Measurements from ENCODE around the gene TRNP1. TPM values are rescaled to one million over a fixed set of nuclear protein-coding genes. Genes with fewer than 3 reads are reported as not detected.
"Not testable (repeated sequence)": the region's sequence is repeated elsewhere in the genome, so short reads cannot be mapped to it uniquely, and the experiment has no call there.

The TRNP1 gene
- total RNA-seq, 1 donor from 2014 or later: 42.2 TPM

DNA sequence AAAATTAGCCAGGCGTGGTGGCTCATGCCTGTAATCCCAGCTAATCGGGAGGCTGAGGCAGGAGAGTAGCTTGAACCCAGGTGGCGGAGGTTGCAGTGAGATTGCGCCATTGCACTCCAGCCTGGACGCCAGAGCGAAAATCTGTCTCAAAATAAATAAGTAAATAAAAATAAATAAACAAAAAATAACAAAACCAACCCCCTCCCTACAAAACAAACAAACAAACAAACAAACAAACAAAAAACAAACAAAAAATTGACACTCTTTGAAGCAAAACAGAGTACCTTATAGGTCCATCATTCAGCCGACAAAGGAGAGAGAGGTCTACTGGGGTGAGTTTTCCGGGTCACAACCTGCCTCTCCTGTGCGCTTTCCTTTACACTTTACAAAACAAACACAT is 27.9 kb upstream of the TRNP1 start:
- no peak for DNase-seq (ENCODE audit: low spot score)
- intact Hi-C loops (cut with DNase I): loop anchor here (10.0 kb wide), 1 partner anchor 129 kb away; no protein-coding TSS in a partner anchor

DNA sequence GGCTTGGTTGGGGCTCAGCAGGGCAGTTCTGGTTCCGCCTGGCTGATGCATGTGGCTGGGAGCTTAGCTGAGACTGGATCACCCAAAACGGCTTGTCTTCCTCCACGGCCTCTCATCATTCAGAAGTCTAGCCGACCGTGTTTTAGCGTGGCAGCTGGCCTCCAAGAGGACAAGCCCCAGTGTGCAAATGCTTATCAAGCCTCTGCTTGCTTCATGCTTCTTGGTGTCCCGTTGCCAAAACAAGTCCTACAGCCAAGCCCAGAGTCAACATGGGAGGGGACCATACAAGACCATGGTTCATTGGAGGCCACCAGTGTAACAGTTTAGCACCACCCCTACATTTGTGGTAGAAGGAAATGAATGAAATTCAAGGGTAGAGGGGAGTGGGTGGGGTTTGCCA is 22.7 kb upstream of the TRNP1 start:
- intact Hi-C loops (cut with DNase I): no loop called here
- no peak for DNase-seq (ENCODE audit: low spot score)

DNA sequence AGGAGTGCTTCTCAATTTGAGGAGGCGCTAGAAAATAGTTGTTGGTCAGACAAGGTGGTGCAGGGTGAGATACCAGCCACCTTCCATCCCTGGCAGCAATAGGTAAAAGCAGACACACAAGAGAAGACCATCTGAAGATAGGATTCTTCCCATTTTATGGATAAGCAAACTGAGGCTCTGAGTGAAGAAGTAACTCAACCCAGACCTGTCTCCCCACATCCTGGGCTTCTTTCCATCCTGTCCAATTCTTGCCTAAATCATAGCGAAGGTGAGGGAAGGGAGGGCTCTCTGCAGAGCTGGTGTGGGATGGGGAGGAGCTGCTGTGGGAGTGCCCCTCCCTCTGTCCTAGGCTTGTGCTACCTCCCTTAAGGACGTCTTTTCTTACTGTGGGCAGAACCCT is 21.9 kb upstream of the TRNP1 start:
- DNase-seq (ENCODE audit: low spot score): no peak
- intact Hi-C loops (cut with DNase I): no loop called here

DNA sequence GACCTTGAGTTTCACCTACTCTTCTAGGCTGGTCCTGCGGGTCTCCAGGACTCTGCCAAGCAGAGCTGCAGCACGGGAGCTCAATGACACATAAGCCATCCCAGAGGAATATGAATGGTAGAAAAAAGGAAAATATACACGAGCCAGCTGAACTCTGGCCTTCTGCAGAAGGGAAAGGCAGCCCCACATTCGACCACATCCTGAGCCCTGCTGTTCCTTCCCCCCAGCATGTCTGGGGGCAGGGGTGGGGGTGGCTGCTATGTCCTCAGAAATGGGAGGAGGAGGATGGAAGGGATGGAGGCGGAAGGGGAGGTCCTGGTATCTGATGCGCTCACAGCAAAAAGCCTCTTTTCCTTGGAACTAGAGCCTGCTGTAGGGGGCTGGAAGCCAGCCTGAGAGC is 21.1 kb upstream of the TRNP1 start:
- intact Hi-C loops (cut with DNase I): no loop called here
- no peak for DNase-seq (ENCODE audit: low spot score)

DNA sequence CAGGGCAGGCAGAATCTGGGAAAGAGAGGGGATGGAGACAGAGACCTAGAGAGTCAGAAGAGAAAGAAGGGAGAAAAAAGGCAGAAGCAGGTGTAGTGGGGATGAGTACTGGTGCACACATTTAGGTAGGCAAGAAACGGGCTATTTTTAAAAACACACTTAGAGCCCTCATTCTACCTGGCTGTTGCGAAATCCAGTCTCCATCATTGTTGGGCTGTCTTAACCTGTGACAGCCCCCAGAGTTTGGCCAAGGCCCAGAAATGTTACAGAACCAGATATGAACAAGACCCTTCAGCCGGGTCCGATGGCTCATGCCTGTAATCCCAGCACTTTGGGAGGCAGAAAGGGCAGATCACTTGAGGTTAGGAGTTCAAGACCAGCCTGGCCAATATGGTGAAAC is 20.7 kb upstream of the TRNP1 start:
- no peak for DNase-seq (ENCODE audit: low spot score)
- intact Hi-C loops (cut with DNase I): no loop called here

DNA sequence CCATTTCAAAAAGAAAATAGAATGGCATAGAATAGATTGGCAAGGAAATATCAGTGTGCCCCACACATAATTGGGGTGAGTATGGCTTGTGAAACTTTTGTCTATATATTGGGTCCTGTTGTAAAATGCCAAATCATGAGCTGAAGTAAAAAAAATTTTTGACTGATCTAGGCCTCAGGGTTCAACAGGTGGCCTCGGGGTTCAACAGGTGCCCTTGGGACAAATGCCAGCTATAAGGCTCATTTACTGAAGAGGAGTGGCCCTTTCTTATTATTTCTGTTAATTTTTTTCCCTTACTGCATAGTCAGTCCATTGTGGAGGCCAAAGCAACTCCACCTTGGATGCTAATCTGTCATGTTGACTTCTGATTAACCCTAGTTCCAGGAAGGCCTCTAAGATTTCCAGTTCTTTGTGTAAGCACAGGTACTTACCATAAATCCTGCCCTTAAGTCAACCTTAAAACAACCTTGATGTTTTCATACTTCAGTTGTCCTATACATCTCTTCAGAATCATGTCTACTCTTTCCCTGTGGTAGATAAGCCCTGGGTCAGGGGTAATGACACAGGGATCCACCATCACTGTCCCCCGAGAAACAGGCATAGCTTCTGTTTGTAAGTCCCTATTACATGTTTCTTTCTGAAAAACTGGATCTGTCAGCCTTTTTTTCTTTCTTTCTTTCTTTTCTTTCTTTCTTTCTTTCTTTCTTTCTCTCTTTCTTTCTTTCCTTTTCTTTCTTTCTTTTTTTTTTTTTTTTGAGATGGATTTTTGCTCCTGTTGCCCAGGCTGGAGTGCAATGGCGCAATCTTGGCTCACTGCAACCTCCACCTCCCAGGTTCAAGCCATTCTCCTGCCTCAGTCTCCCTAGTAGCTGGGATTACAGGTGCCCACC is 16.6 kb upstream of the TRNP1 start:
- intact Hi-C loops (cut with DNase I): no loop called here
- no peak for DNase-seq (ENCODE audit: low spot score)

DNA sequence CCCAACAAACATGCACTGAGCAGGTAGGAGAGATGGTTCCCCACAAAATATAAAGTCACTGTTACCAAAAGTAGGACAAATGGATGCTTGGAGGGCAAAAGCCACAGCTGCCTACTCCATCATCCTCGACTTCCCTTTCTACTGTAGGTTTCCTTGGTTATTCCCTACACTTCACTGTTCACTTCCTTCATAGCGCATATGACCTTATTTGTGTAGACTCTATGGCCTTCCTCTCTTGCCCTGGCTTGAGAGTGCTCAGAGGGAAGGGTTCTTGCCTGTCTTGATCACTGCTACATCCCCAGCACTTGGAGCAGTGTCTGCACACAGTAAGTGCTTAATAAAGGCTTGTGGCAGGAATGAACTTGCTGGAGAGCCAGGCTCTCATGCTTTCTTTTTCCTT is 14.6 kb upstream of the TRNP1 start:
- DNase-seq (ENCODE audit: low spot score): no peak
- intact Hi-C loops (cut with DNase I): no loop called here

DNA sequence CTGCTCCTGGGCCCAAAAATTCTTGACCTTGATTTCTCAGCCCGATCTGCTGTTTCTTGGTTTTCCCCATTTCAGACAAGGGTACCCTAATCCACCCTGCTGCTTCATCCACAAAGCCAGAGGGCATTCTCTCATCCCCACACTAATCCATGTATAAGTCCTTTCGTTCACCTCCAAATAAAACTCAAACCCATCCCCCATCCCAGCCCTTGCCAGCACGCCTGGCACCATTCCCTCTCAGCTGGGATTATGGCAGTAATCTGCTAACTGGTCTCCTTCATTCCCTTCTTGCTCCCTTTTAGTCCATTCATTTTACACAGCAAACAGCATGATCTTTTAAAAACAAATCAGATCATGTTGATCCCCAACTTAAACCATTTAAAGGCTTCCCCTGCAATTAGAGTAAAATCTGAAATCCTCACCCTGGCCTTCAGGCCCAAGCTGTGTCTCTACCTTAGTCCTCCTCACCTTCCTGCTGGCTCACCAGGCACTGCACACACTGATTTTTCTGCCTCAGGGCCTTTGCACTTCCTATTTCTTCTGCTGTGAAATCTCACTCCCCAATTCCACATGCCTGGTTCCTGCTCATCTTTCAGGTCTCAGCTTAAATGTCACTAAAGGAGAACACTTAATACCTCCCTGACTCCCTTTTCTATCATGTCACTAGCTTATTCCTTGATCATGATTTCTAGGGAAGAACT is 12.2 kb upstream of the TRNP1 start:
- intact Hi-C loops (cut with DNase I): no loop called here
- DNase-seq (ENCODE audit: low spot score): no peak

DNA sequence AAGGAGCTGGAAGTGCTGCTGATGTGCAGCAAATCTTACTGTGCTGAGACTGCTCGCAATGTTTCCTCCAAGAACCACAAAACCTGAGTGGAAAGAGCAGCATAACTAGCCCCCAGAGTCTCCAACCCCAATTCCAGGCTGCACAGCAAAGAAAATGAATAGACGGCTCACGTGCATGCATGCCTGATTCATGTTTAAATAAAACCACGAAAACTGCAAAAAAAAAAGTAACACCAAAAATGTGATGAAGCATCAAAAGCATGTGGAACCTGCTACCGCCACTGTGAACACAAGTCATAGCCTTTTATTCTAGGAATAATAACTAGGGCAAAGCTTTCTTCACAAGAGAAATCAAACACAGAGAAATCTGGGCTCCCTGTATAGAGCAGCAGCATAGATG is 9.6 kb upstream of the TRNP1 start:
- no peak for DNase-seq (ENCODE audit: low spot score)
- intact Hi-C loops (cut with DNase I): no loop called here

DNA sequence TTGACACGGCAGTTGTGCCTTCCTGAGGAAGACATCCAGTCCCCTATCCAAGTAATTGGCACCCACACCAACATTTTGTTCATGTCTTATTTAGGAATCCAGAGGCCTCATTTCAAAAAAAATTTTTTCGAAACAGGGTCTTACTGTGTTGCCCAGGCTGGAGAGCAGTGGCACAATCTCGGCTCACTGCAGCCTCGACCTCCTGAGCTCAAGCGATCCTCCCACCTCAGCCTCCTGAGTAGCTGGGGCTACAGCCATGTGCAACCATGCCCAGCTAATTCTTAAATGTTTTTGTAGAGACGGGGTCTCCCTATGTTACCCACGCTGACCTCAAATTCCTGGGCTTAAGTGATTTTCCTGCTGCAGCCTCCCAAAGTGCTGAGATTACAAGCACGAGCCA is 9.2 kb upstream of the TRNP1 start:
- intact Hi-C loops (cut with DNase I): no loop called here

DNA sequence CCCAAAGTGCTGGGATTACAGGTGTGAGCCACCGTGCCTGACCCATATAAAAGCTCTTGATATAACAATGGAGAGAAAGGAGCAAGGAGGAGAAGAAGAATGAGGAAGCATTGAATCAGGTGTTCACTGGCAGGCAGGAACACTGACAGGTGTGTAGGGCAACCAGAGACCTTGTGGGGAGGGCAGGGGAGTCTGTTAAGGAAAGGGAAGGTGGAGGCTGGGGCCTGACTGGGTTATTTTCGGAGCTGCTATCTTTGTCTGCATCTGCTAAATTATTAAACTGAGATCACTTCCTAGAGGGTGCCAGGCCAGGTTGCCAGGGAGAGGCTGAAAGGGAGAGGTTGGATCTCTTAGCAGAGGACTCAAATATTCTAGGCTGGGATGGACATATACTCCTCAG is 6.8 kb upstream of the TRNP1 start:
- intact Hi-C loops (cut with DNase I): no loop called here

More for the DNA sequence above, 9.2 kb upstream of the TRNP1 start:
- no peak for DNase-seq (ENCODE audit: low spot score)

DNA sequence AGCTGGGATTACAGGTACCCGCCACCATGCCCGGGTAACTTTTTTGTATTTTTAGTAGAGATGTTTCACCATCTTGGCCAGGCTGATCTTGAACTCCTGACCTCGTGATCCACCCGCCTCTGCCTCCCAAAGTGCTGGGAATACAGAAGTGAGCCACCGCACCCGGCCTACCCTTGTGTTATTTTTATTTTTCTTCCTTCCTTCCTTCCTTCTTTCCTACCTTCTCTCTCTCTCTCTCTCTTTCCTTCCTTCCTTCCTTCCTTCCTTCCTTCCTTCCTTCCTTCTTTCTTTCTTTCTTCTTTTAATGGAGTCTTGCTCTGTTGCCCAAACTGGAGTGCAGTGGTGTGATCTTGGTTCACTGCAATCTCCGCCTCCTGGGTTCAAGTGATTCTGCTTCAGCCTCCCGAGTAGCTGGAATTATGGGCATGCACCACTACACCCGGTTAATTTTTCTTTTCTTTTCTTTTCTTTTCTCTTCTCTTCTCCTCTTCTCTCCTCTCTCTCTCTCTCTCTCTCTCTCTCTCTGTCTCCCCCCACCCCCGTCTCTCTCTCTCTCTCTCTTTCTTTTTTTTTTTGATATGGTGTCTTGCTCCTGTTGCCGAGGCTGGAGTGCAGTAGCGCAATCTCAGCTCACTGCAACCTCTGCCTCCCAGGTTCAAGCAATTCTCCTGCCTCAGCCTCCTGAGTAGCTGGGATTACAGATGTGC is 3.9 kb upstream of the TRNP1 start:
- DNase-seq (ENCODE audit: low spot score); intact Hi-C loops (cut with DNase I): not testable (repeated sequence)

More for the DNA sequence above, 6.8 kb upstream of the TRNP1 start:
- no peak for DNase-seq (ENCODE audit: low spot score)

DNA sequence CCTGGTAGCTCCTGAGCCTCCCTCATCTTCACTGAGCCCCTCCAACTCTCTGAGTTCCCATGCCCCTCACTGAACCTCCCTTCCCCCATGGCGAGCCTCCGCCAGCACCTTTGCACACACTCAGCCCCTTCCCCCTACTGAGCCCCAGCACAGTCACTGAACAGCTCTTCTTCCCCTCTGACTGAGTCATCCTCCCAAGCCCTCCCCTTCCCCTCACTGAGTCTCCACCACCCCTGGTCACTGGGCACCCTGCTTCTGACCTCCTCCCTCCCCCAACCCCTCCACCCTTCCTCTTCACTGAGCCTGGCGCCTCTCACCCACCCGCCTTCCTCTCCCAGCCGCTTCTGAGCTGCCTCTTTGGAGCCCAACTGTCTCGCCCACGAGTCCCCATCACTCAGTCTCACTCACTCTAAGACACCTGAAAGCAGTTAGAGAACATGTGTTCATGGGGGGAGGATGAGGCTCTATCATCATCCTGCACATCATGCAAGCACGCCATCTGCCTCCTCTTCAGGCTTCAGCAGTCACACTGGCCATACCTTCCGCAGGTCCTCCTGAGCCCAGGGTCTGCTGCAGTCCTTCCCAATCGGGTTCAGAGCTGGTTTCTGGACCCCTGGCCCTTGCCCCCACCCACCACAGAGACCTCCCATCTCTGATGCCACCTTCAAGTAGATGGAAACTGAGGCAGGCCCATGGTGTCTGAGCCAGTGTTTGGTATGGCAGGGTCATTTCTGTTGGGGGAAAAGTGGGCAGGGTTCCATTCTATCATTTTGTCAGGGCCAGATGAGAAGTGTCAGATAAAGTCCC is 2.0 kb upstream of the TRNP1 start:
- DNase-seq (ENCODE audit: low spot score): no peak
- intact Hi-C loops (cut with DNase I): no loop called here

DNA sequence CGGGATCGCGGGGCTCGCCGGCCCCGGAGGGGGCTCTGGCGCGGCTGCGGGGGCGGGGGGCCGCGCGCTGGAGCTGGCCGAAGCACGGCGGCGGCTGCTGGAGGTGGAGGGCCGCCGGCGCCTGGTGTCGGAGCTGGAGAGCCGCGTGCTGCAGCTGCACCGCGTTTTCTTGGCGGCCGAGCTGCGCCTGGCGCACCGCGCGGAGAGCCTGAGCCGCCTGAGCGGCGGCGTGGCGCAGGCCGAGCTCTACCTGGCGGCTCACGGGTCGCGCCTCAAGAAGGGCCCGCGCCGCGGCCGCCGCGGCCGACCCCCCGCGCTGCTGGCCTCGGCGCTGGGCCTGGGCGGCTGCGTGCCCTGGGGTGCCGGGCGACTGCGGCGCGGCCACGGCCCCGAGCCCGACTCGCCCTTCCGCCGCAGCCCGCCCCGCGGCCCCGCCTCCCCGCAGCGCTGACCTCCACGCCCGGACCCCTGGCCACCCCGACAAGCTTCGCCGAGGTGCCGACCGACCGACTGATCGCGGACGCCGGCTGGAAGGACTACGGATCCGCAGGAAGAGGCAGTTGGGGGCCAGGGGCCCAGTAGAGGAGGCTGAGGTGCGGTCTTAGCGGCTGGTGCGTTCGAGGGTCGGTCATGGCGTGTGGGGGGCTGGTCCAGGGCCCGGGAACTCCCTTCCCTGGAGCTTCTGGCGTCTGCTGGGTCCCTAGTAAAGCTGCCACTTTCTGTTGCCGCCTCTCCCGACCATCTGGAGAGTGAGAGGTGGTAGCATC is 711 bp downstream of the TRNP1 start:
- intact Hi-C loops (cut with DNase I): no loop called here
- DNase-seq (ENCODE audit: low spot score): no peak

DNA sequence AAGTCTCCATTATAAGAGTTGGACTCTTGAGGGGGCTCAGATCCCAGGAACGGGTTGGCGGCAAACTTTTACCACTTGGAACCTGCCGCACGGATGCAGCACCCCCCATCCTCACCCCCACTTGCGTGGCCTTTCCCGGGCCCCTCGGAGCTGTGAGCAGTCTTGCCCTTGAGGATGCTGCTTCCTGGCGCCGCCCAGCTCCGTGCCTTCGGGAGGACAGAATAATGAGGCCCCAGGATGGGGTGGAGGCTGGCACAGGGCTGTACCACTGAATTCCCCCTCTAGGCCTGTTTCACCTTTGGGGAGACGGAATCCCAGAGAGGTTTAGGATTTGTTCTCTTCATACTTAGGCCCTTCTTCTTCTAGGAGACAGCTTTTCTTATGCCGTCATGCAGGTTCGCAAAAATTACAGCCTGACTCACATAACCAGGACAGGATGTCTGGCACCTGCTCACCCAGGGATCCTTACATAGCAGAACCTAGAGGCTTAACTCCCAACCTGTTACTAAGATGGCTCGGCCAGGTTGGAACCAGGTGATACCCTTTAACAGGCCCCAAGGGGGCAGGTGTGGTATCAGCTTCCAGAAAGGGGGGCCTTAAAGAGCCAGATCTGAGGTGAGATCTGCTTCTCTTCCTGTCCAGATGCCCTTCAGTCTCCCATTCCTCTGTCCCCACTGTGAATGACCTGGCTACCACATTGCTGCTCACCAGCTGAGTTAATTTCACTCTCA is 1.5 kb downstream of the TRNP1 start:
- DNase-seq (ENCODE audit: low spot score): no peak
- intact Hi-C loops (cut with DNase I): loop anchor here (5.0 kb wide), 1 partner anchor 37 kb away; no protein-coding TSS in a partner anchor

DNA sequence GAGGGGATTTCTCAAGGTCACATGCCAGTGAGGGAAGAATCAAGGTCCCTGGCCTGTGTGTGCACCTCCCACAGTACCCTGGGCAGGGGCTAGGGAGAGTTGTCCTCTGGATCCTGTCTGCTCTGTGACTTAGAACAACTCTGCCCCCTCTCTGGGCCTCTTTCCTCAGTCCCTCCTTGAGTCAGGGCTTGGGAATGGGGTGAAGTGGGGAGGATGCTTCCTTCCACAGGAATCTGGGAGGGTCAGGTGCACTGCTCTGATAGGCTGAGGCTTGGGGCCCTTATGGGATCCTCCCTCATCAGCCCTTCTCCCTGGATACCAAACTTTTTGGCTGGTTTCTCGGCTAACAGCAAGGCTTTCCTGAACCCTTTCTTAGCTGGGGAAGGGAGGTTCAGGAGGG is 2.5 kb downstream of the TRNP1 start:
- intact Hi-C loops (cut with DNase I): loop anchor here (5.0 kb wide), 1 partner anchor 36 kb away; no protein-coding TSS in a partner anchor

DNA sequence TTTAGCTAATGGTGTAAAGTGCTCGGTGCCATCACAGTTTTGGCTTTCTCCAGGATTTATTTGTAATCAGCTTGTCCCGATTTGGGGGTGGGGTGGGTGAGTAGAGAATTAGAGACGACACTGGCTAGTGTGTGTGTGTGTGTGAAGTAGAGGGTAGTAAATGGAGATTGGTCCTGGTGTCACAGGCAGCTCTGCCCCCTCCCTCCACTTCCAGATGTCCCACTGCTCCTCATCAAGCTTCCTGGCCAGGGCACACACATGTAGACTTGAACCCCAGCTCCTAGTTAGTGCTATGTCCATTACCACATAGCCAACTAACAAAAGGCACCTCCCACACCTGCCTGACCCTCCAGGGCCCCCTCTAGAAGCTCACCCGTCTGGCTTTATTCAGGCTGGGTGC is 3.2 kb downstream of the TRNP1 start:
- intact Hi-C loops (cut with DNase I): loop anchor here (1.0 to 5.0 kb wide), 2 partner anchors 36 to 101 kb away; no protein-coding TSS in a partner anchor
- DNase-seq (ENCODE audit: low spot score): no peak

More for the DNA sequence above, 2.5 kb downstream of the TRNP1 start:
- no peak for DNase-seq (ENCODE audit: low spot score)
